Measurements from ENCODE around the gene DBP.

The DBP gene

DNA sequence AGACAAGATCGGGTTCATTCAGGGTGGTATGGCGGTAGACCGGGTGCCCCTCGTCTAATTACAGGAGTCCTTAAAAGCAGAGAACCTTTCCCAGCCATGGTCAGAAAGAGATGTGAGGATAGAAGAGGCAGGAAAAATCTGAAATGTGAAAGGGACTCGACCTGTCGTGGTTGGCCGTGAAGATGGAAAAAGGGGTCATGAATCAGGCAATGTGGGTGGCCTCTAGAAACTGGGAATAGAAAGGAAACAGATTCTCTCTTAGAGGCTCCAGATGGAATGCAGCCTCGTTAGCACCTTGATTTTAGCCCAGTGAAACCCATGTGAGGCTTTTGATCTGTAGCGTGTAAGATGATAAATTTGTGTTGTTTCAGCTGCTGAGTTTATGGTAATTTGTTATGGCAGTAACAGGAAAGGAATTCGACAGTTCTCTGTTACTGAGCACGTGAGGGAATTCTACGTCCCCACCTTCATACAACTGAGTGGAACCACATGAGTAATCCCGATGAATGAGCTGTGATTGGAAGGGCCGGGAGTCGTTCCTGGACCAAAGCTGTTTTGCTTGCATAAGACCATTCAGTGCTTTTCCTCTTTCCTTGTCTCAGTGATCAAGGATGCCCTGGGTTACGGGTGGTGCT is 19.8 kb upstream of the DBP start:
- TF ChIP-seq, protein P1, sequence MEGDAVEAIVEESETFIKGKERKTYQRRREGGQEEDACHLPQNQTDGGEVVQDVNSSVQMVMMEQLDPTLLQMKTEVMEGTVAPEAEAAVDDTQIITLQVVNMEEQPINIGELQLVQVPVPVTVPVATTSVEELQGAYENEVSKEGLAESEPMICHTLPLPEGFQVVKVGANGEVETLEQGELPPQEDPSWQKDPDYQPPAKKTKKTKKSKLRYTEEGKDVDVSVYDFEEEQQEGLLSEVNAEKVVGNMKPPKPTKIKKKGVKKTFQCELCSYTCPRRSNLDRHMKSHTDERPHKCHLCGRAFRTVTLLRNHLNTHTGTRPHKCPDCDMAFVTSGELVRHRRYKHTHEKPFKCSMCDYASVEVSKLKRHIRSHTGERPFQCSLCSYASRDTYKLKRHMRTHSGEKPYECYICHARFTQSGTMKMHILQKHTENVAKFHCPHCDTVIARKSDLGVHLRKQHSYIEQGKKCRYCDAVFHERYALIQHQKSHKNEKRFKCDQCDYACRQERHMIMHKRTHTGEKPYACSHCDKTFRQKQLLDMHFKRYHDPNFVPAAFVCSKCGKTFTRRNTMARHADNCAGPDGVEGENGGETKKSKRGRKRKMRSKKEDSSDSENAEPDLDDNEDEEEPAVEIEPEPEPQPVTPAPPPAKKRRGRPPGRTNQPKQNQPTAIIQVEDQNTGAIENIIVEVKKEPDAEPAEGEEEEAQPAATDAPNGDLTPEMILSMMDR (IDR thresholded peaks at IDR 0.05; ENCODE audit: insufficient read depth, low read depth, low read length, missing control alignments) = no peak
- H3K4me3 ChIP-seq (ENCODE audit: low read depth, low read length) = no peak overlapping the region
- DNase-seq (ENCODE audit: low read depth) = no peak

DNA sequence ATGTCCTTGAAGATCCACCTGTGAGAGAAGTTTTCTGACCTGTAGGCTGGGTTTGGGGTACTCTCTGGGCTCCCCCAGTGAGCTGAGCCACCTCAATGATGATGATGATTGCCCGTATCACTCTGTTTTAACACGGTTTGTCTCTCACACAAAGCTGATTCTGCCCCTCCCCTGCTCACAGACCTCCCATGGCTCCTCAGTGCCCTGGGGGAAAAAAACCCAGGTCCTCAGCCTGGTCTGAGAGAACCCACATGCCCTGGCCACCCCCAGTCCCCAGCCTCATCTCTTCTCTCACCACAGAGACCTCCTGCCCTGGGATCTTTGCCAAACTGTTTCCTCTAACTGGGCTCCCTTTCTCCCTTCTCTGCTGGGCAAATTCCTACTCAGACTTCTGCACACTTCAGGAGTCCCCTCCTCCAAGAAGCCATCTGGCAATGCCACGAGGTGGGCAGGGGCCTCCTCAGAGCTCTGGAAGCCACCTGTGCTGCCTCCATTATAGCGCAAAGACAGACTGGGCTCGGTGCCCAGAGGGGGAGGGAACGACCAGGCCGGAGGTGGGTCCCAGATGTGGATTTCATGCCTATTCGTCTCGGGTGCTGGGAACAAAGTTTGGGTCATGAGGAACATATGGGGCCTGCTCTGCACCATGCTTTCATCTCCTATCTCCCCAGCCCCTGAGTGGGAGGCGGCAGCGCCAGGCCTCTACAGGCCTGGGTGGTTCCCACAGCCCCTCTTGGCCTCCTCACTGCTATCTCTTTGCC is 17.3 kb upstream of the DBP start:
- no peak overlapping the region for H3K4me3 ChIP-seq (ENCODE audit: low read depth, low read length)
- TF ChIP-seq, protein P1 (IDR thresholded peaks at IDR 0.05; ENCODE audit: insufficient read depth, low read depth, low read length, missing control alignments) = no peak
- no peak for DNase-seq (ENCODE audit: low read depth)

DNA sequence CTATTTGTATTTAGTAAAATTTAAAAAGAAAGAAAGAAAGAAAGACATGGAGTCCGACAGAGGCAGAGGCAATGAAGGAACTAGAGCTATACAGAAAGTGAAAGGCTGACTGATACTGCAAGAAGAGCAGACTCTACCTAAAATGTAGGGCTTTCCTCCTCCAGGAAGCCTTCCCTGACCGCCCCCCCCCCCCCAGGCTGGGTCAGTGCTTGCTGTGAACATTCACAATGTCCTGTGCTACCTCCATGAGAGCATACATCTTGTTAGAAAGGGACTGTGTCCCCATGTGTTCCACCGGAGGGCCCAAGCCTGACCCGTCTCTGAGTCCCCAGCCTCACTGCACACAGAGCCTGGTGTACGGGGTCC is 14.5 kb upstream of the DBP start:
- H3K4me3 ChIP-seq (ENCODE audit: low read depth, low read length) = no peak overlapping the region
- TF ChIP-seq, protein P1 (IDR thresholded peaks at IDR 0.05; ENCODE audit: insufficient read depth, low read depth, low read length, missing control alignments) = no peak
- DNase-seq (ENCODE audit: low read depth) = no peak

DNA sequence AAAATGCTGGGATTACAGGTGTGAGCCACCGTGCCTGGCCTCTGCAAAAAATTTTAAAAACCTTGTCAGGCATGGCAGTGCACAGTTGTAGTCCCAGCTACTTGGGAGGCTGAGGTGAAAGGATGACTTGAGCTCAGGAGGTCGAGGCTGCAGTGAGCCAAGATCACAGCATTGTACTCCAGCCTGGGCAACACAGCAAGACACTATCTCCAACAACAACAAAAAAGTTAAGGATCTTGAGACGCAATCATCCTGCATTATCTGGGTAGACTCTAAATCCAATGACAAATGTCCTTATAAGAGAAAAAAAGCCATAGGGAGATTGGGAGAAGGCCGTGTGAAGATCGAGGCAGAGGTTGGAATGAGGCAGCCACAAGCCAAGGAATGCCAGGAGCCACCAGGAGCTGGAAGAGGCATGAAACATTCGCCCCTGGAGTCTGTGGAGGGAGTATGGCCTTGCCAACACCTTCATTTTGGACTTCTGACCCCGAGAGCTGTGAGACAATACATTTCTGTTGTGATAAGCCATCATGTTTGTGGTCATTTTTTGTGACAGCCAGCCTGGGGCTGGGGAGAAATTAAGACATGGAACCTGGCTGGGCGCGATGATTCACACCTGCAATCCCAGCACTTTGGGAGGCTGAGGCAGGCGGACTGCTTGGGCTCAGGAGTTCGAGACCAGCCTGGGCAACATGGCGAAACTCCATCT is 13.9 kb upstream of the DBP start:
- DNase-seq (ENCODE audit: low read depth) = no peak
- H3K4me3 ChIP-seq (ENCODE audit: low read depth, low read length) = no peak overlapping the region
- TF ChIP-seq, protein P1 (IDR thresholded peaks at IDR 0.05; ENCODE audit: insufficient read depth, low read depth, low read length, missing control alignments) = no peak

DNA sequence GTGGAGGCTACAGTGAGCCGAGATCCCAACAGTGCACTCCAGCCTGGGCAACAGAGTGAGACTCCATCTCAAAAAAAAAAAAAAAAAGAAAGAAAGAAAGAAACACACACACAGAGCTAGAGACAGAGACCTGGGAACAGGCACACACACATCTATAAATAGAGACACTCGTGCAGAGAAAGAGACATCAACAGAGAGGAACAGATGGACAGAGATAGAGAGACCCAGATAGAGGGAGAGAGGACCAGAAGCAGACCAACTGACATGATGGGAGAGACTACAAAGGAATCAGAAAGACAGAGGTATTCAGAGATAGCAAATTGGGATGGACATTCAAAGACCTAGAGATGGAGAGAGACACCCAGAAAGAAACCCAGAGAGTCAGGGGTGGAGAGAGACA is 11.0 kb upstream of the DBP start:
- TF ChIP-seq, protein P1 (IDR thresholded peaks at IDR 0.05; ENCODE audit: insufficient read depth, low read depth, low read length, missing control alignments) = no peak
- no peak overlapping the region for H3K4me3 ChIP-seq (ENCODE audit: low read depth, low read length)
- no peak for DNase-seq (ENCODE audit: low read depth)

DNA sequence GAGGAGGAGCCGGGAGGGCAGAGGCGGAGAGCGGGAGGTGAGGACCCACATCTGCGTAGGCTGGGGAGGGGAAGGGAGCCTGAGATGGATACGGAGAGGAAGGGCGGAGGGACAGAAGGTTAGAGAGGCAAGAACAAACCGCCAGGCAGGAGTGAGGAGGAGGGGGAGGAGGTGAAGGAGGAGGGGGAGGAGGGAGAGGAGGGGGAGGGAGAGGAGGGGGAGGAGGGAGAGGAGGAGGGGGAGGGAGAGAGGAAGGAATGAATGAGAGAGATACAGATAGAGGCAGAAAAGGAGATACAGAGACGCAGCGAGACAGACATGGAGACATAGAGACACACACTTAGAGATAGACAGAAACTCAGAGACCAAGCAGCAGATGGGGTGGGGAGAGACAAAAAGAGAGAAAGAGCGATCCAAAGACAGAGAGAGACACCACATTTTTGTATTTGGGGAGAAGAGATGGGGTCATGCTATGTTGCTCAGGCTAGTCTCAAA is 9.6 kb upstream of the DBP start:
- DNase-seq (ENCODE audit: low read depth) = no peak
- TF ChIP-seq, protein P1 (IDR thresholded peaks at IDR 0.05; ENCODE audit: insufficient read depth, low read depth, low read length, missing control alignments) = no peak
- H3K4me3 ChIP-seq (ENCODE audit: low read depth, low read length) = peak overlapping the region; percentile 68

Data from GM12865 (cell line).